ENCODE results near the gene FBXO10.

FBXO10 gene

DNA sequence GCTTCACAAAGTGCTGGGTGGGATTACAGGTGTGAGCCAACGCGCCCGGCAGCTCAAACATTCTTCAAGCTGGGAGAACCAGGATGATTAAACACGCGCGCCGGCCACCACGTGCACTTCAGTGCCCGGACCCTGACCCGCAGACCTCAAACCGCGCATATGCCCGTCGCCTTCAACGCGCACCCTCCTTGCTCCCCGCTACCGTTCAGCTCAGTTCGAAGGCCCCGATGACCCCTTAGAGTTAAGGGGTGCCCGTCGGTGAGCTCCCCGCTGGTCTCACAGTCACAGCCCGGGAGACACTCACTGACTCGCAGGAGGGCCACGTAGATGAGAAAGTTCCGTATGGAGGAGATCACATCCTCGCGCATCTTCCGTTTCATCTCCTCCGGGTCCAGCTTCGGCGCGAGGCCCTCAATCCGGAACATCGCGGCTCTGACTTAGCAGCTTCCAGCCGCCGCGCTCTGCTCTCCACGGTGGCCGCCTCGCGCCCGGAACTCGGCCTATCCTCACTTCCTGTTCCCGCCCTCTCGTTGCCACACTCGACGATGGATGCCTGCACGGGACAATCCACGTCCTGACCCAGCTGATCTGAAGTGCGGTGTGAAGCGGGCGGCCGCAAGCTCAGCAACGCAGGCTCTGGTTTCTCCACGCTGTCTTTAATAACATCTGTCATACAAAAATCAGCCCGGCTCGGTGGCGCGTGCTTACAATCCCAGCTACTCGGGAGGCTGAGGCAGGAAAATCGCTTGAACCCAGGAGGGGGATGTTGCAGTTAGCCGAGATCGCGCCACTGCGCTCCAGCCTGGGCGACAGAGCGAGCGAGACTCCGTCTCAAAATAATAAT lies 16.1 kb upstream of the FBXO10 start, which contains the start of gene TOMM5:
TSS of gene TOMM5 (minus strand) at position 490 of the 844 bp plus-strand sequence. CDS start at position 425, 65 bp downstream.
- peak; percentile 86 for DNase-seq

DNA sequence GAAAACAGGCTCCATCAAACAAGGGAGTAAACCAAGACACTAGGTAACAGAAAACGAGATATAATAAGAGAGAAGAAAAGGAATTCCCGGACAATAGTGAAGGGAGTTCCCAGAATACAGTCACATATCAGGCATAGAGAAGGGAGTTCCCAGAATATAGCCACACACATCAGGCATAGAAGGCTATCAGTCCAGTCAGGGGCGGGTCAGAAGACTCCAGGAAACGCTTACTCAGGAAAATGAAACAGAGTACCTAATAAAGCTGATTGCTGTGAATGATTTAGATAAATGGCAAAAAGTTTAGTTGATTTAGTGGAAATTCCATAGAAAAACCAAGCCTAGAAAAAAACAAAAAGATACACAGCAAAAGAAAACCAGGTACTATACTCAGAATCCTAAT lies 11.3 kb upstream of the FBXO10 start:
- DNase-seq = no peak

DNA sequence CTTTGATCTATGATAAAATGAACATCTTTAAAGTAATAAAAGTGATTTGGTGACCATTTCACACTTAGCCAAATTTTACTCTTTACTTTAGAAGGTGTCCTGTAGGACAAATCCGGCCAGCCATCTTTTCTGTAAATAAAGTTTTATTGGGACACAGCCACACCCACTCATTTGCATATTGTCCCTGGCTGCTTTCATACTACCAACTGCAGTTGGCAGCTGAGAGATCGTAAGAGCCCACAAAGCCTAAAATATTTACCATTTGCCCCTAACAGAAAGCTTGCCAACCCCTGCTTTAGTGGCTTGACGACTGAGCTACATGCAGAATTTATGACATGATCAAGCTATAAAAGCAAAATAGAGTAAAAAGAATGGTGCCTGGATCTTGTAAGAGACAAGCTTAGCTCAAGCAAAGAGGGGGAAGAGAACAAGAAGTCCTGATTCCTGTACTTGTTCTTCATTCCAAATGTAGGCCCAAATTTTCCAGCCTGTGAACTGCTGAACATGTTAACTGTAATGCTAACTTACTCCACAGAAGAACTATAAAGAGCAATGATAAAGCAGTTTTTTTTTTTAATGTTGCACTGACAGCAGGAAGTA lies 7.4 kb upstream of the FBXO10 start:
- DNase-seq = no peak

DNA sequence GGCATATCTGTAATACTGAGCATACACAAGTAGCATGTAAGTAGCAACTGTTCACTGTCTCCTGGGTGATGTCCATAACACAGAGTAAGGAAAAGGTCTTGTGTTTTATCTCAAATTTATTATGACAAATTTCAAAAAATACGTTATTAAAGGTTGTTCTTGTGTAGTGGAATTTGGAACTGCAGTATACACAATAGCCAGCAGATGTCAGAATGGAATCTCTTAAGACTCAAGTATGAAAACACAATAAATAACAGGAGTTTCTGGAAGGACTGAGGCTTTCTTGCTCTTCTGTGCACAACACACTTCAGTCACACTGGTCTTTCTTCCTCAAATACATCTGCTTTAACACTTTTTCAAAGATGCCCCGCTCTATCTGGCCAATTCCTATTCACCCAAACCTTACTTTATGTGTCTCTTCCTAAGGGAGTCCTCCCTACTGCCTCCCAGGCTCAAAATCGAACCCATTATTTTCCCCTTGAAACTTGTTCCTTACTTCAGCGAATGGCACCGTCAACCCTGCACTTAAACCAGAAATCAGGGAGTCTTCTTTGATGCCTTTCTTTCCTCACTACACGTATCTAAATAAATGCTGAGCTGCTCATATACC lies 6.5 kb upstream of the FBXO10 start:
- DNase-seq = peak; percentile 33

DNA sequence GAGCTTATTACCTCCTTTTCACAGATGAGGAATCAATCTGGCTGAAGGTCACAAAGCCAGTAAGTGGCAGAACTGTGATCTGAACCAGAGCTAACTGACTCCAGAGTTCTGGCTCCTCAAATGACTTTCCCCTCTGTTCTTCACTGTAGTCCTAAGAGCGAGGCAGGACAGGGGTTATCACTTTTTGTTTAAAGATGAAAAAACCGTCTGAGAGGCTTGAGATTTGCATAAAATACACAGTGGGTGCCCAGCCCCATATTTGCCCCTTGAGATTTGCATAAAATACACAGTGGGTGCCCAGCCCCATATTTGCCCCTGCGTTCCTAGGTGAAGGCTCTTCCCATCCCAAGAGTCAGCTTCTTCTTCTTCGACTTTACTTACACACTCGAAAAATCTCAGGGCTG lies 667 bp downstream of the FBXO10 start:
- no peak for DNase-seq

DNA sequence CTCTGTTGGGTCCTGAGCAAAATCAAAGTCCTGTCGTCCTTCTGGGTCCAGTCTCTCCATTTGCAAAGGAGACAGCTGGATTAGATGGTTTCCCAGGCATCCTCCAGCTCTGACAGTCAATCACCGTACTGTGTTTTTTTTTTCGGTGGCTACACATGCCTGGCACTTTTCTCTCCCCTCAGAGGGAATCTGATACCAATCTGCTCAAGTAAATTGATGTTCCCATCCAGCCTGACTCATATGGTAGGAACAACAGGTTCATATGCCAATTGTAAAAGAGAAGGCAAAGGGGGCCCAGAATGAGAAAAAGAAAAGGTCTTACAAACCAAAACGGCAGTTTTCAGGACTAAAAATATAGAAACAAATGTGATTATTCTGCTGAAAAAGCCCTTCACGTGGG lies 1.2 kb downstream of the FBXO10 start:
- no peak for DNase-seq

DNA sequence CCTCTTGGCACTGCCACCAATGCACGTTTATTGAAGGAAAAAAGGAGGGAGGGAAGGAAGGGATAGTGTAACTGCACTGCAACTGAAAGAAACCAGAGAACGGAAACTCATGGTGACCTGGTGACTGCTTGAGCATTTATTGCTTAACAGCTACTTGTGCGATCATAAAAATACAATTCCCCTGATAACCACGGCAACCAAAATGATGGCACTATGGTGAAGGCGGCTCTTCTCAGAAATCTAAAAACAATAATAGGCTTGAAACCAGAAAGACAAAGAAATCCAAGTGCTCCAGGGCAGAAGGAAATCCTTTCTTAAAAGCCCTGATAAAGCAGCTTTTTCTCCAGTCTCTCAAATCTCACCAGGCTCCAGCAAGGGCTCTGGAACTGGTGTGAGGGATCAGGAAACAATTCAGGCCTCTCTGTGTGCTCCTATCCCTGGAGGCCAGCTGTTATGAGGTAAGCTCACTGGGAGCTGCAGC lies 1.9 kb downstream of the FBXO10 start:
- no peak for DNase-seq

DNA sequence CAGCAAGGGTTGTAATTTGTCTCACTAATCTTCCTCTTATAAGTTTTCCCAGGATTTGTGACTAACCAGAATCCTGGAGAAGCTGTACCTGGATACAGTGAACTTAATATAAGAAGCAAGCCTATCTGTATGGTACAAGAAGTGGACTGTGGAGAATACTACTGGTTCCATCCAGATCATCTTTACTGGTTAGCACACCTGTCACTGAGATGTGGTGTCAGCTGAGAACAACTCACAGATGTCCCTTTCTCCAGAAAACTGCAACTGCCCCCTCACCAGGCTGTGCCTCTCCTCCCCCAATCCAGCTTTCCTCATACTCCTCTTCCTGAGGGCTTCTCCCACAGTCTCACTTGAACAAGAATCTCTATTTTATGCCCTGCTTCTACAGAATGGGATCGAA lies 4.9 kb downstream of the FBXO10 start:
- no peak for DNase-seq

DNA sequence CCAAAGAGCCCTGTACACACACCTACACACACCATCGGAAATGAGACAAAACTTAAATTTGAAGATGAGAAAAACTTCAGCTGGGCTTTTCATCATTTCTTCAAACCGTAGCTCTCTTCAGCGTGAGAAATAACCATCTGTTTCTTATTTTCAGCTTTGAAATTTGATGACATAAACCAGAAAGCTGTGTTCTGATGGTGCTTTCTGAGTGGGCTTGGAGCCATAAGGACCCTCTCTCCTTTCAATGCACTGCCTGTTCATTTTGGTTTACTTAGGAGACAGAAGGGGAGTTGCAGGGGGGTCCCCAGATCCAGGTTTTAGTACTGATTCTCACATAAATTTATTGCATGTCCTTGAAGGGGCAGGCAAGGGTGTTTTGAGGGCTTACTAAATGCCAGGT lies 9.5 kb downstream of the FBXO10 start:
- DNase-seq = no peak

DNA sequence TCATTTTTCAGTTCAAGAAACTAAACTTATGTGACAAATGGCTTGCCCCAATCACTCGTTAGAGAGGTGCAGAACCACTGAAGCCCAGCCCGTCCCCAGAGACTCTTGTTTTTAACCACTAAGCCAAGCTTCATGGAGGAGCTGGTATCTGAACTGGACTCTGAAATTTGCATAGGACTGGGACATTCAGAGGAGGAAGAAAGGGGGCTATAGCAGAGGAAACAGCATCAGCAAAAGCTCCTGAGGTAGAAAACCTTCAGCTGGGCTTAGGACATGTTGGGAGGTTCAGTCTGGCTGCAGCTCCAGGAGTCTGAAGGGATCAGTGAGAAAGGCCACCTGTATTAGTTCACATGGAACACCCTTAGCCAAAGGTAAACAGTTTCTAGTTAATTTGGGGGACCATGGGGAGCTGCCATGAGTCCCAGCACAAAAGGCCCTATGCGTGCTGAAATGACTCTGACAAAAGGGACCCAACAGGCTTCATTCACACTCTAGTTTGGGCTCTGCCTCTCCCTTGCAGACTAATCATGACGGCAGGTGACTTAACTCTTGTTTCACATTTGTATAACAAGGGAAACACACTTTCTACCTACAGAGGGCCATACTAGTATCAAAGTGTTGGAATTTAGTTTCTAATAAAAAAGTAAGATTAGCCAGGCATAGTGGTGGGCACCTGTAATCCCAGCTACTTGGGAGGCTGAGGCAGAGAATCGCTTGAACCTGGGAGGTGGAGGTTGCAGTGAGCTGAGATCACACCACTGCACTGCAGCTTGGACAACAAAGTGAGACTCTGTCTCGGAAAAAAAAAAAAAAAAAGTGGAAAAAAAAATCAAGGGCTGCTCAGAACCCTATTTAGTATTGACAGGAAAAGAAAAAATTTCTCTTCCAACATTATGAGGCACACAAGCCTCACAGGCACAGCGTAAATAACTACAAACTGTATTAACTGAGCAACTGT lies 10.2 kb downstream of the FBXO10 start:
- no peak for DNase-seq

DNA sequence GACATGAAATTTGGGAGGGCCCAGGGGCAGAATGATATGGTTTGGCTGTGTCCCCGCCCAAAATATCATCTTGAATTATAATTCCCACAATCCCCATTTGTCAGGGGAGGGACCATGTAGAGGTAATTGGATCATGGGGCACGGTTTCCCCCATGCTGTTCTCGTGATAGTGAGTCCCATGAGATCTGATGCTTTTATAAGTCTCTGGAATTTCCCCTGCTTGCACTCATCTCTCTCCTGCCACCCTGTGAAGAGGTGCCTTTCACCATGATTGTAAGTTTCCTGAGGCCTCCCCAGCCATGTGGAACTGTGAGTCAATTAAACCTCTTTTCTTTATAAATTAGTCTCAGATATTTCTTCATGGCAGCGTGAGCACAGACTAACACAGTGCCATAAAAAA lies 11.3 kb downstream of the FBXO10 start:
- no peak for DNase-seq

DNA sequence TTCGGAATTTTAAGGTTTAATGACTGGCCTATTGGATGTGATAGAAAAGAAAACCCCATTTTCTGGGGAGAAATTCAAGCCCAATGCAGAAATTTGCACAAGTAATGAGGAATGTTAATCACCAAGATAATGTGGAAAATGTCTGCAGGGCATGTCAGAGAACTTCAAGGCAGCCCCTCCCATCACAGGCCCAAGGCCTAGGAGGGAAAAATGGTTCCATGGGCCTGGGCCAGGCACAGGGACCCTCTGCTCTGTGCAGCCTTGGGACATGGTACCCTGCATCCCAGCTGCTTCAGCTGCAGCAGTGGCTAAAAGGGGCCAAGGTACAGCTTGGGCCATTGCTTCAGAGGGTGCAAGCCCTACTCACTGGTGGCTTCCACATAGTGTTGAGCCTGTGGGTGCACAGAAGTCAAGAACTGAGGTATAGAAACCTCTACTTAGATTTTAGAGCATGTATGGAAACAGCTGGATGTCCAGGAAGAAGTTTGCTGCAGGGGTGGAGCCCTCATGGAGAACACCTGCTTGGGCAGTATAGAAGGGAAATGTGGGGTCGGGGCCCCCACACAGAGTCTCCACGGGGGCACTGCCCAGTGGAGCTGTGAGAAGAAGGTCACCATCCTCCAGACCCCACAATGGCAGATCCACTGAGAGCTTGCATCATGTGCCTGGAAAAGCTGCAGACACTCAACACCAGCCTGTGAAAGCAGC lies 12.2 kb downstream of the FBXO10 start:
- DNase-seq = no peak

DNA sequence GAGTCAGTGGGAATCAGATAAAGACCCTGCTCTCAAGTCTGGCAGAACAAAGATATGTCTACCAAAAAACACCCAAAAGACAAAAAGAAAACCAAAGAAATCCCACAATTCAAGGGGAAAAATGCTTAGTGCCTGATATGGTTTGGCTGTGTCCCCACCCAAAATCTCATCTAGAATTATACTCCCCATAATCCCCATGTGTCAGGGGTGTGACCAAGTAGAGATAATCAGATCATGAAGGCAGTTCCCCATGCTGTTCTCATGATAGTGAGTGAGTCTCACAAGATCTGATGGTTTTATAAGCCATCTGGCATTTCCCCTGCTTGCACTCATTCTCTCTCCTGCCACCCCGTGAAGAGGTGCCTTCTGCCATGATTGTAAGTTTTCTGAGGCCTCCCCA lies 13.4 kb downstream of the FBXO10 start:
- no peak for DNase-seq

DNA sequence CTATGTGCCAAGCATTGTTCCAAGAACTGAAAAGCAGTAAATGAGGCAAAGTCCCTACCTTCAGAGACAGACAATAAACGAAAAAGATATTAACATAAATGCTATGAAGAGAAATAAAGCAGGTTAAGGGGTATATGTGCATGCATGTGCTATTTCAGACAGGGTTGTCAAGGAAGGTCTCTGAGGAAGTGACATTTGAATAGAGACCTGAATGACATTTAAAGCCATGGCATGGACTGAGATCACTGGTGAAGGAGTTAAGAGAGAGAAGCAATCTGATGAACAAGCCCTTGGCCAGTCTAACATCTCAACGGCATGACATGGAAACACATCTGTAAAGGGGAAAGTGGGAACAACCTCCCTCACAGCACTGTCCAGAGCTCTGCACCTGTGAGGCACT lies 14.5 kb downstream of the FBXO10 start:
- no peak for DNase-seq

DNA sequence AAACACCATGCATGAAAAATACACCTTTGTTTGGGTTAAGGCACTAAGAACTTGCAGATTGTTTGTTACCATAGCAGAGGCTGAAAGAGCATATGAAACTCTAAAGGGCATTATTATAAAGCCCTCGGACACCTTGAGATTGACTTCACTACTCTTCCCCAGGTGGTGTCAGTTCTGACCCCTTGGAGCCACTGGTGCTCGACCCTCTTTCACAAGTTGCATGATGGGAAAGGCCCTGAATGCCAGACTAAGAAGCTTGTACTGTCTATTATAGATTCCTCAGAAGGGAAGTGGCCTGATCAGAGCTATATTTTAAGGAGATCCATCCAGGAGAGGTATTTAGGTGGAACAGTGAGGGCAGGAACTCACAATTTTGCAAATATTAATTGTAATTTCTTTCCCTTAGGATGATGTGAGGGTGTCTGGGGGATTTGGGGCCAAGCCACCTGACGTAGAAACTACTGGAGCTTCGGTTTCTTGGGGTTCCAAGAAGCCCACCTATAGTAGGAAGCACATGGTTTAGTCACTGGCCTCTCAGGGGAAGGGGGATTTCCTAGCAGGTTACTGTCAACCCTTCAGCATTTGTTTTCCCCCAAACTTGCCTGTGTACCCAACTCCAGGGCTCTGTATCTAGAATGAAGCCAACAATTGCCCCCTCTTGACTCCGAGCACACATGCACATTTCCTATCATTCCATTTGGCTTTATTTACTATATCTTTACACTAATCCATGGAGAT lies 16.2 kb downstream of the FBXO10 start:
- DNase-seq = no peak

DNA sequence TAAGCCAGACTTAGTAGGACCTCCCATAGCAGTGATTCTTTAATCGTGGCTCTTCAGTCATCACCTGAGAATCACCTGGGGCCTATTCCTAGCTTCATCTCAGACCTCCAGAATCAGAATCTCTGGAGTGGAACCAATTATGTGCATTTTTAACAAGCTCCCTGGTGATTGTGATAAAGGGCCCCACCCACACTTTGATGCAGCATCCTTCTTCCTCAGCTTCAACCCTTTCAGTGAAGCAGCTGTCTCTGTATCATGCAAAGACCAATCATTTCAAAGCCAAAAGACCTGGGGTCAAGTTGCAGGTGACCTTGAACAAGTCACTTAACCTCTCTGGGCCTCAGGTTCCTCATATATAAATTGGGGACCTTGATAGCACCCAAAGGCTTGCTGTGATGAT lies 17.1 kb downstream of the FBXO10 start:
- no peak for DNase-seq

DNA sequence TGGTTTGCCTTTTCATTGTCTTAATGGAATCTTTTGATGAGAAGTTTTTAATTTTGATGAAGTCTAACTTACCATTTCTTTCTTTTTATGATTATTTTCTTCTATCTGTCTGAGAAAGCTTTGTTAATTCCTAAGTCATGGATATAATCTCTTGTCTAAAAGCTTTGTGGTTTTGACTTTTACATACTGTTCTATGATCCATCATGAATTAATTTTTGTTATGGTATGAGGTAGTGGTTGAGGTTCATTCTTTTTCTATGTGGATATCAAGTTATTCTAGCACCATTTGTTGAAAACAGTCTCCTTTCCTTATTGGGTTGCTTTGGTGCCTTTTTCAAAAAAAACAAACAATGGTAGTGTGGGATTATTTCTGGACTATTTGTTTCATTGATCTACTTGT lies 20.4 kb downstream of the FBXO10 start:
- no peak for DNase-seq

DNA sequence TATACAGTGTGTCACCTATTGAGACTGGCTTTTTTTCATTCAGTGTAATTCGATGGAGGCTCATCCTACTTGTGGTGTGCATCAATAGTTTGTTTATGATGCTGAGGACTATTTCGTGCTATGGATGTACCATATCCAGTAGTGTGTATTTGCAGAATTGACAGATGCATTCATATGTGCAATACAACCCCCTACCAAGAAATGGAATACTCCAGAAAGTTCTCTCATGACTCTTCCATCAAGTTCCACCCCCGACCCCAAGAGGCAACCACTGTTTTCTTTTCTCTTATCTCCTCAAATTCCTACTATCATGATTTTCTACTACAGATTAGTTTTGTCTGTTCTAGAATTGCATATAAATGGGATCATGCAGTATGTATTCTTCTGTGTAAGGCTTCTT lies 21.9 kb downstream of the FBXO10 start:
- DNase-seq = no peak

DNA sequence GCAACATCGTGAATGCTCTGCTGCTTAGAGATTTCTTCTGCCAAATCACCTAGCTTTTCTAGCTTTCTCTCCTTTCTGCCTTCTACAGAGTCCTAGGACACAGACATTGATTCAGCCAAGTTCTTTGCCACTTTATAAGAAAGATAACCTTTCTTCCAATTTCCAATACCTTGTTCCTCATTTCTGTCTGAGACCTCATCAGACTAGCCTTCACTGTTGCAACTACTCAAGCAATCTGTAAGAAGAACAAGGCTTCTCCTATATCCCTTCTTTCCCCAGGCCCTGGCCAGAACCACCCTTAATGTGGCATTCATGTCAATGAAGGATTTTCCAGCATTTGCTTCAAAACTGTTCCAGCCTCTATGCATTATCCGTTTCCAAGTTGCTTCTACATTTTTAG lies 24.3 kb downstream of the FBXO10 start:
- no peak for DNase-seq

DNA sequence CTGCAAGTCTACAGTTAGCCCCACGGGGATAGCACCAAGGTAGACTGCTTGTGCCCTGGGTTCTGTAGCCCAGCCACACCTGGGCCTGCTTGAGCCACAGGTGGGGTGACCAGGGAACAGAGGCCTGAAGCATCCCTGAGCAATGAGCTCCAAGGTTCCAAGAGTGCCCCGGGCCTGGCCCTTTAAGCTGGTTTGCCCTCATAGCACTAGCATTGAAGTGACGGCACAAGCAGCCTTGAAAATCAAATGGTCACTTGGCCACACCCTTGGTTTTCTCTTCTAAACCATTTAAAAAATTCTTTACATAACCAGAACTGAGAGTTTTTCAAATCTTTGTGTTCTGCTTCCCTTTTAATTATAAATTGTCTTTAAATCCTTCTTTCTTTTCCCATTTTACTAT lies 24.7 kb downstream of the FBXO10 start:
- DNase-seq = no peak

DNA sequence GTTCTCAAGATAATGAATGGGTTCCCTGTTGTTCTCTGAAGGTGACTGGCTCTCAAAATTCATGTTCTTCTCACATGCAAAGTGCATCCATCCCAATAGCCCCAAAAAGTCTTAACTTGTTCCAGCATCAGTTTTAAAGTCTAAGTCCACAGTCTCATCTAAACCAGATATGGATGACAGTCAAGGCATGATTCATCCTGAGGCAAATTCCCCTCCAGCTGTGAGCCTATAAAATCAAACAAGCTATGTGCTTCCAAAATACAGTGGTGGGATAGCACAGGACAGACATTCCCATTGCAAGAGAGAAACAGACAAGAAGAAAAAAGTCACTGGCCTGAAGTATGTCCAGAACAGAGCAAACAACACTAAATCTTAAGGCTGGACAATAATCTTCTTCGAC lies 25.4 kb downstream of the FBXO10 start:
- no peak for DNase-seq

DNA sequence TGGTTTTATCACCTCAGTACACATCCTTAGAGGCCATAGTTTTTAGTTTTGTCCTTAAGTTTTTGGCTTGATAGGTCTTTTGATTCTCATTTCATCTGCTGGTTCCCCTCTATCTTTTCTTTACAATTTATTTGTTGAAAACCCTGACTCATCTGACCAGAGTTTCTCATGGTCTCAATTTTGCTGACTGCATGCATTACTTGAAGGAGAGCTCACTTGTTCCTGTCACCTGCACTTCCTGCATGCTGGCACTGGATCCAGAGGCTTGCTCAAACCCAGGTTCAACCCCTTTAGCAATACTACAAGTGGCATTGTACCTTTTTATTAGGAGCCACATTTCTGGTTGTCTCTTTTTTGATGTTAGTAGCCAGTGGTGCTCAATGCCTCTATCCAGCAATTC lies 26.7 kb downstream of the FBXO10 start:
- peak; percentile 23 for DNase-seq
